Lower leg skin (tissue), 4 donors: Measurements from ENCODE around the gene MTRF1. TPM values are rescaled to one million over a fixed set of nuclear protein-coding genes. Genes with fewer than 3 reads are reported as not detected.

ENCODE experiments used
- DNase-seq, 2 donors: peaks; one replicate each; pipeline ENCODE4 v3.0.0-alpha.2; 2019; ENCODE audit warnings: low spot score in 2 of 2
- H3K4me3 ChIP-seq: fragments of 200-600 bp; sonication (generic); 2 replicates; pipeline ENCODE4 v1.5.1; 2017; ENCODE audit warnings: mild to moderate bottlenecking, low read depth; ENCODE audit not compliant: poor library complexity, severe bottlenecking
- CTCF ChIP-seq, 3 donors: fragments of 450-650 bp; IDR thresholded peaks; one replicate each; pipeline ENCODE4 v1.5.1; 2016; ENCODE audit warnings: antibody characterized with exemption in 3 of 3, mild to moderate bottlenecking in 3 of 3, moderate library complexity in 2 of 3
- POLR2A ChIP-seq, 2 donors: fragments of 450-650 bp; IDR thresholded peaks; one replicate each; pipeline ENCODE4 v1.6.1; 2016 to 2017; ENCODE audit warnings: antibody characterized with exemption in 2 of 2, mild to moderate bottlenecking in 1 of 2, moderate library complexity in 1 of 2
- WGBS, 2 donors: methylation state at CpG; one replicate each; pipeline ENCODE4 v1.1.5; 2018; 5-methylcytosine and 5-hydroxymethylcytosine counted together
- intact Hi-C: fragments of 100-400 bp; cut with DNase I; formaldehyde crosslinking; loops from one replicate; pipeline ENCODE4 v1.15.0; 2023; ENCODE audit warnings: low total_unique reads
- total RNA-seq, 4 donors: library from RNA; depleted of rRNA; stranded (reverse); fragments of >200 nt; gene quantifications; one replicate each; pipeline ENCODE4 v1.1.0, GENCODE V29; 2016

MTRF1 gene
- total RNA-seq, 4 donors from 2014 or later, result 4.2 to 13.5 (median 6.1) TPM

GRCh38 chr13:41244556-41244955, 18.8 kb downstream of the MTRF1 start:
- TF ChIP-seq POLR2A (IDR thresholded peaks at IDR 0.05) (no peak), CTCF (IDR thresholded peaks at IDR 0.05) (no peak)
- H3K4me3 ChIP-seq, result no peak overlapping the region
- 47 to 53% methylated on average over 3 of the region's 3 CpGs for WGBS, 2 donors
- intact Hi-C loops, result no loop called here
- no peak for DNase-seq

GRCh38 chr13:41241626-41242025, 21.8 kb downstream of the MTRF1 start:
- WGBS, 2 donors, result 82 to 87% methylated on average over 4 of the region's 4 CpGs
- no peak for DNase-seq
- intact Hi-C loops, result no loop called here
- TF ChIP-seq POLR2A (IDR thresholded peaks at IDR 0.05) (no peak), CTCF (IDR thresholded peaks at IDR 0.05) (no peak)
- H3K4me3 ChIP-seq, result no peak overlapping the region

- 88 to 100% methylated on average over 1 of the region's 1 CpG for WGBS, 2 donors
- no peak overlapping the region for H3K4me3 ChIP-seq
- no peak for DNase-seq
- intact Hi-C loops, result no loop called here
- TF ChIP-seq POLR2A (IDR thresholded peaks at IDR 0.05) (no peak), CTCF (IDR thresholded peaks at IDR 0.05) (no peak)
Observed at GRCh38 chr13:41236369-41236768, 27.0 kb downstream of the MTRF1 start.

GRCh38 chr13:41232578-41233480, 30.5 kb downstream of the MTRF1 start:
- 88 to 89% methylated on average over 4 of the region's 4 CpGs for WGBS, 2 donors
- H3K4me3 ChIP-seq, result no peak overlapping the region
- TF ChIP-seq POLR2A (IDR thresholded peaks at IDR 0.05), result no peak
- no peak for TF ChIP-seq CTCF (IDR thresholded peaks at IDR 0.05)
- DNase-seq, result no peak
- intact Hi-C loops, result no loop called here

GRCh38 chr13:41231786-41232185, 31.6 kb downstream of the MTRF1 start:
- TF ChIP-seq POLR2A (IDR thresholded peaks at IDR 0.05), result no peak
- no peak for TF ChIP-seq CTCF (IDR thresholded peaks at IDR 0.05)
- no peak for DNase-seq
- H3K4me3 ChIP-seq, result no peak overlapping the region
- intact Hi-C loops, result no loop called here
- 91 to 92% methylated on average over 3 of the region's 3 CpGs for WGBS, 2 donors
